CD4-positive, alpha-beta T cell treated with Interleukin-17A for 4 hours (primary cell): Measurements from ENCODE around the gene NKTR.
A peak's percentile ranks its signal among the peaks of the same experiment; 100 is the strongest.
"Not testable (repeated sequence)": the region's sequence is repeated elsewhere in the genome, so short reads cannot be mapped to it uniquely, and the experiment has no call there.

Source experiments
- DNase-seq: peaks from one replicate; pipeline ENCODE4 v3.0.0-alpha.2; 2020; ENCODE audit warnings: mixed read lengths

The NKTR gene

DNA sequence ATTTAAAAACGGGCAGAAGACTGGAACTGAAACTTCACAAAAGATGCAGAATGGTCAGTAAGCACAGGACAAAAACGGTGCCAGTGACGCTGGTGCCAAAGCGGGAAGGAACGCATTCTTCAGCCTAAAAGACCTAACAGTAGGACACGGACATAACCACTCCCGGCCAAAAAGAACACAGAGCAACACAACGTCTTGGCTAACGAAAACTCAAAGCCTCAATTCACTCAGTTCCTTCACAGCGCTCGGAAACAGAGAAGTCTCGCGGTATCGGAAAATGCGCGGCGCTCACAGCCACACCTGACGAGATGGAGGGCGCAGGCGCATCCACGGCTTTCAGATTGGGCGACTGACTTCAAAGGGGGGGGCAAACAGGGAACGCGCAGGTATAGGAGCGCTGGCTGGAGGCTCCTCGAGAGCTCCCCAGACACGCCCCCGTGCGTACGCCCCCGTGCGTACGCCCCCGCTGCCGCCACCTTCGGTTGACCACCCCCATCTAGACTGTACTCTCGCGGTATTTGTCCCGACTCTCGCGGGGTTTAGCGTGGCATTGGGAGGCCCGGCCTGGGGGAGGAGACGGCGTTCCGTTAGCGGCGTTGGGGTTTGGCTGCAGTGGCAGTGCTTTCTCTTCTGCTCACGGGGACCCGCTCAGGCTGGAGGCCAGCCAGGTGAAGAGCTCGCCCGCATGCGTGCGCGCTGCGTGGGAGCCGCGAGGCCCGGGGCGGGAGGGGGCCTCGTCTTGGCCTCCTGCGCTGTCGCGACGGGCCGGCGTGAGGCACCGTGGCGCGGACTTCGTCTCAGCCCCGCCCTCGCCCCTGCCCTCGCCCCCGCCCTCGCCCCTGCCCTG lies at the start of gene NKTR:
Gene NKTR (plus strand): TSS at position 576 of the 847 bp plus-strand sequence. CDS start 321 bp downstream, outside the sequence.
- peak; percentile 99 for DNase-seq

GRCh38 chr3:42552830-42553229 lies 47.7 kb upstream of the NKTR start:
- DNase-seq: no peak

DNA sequence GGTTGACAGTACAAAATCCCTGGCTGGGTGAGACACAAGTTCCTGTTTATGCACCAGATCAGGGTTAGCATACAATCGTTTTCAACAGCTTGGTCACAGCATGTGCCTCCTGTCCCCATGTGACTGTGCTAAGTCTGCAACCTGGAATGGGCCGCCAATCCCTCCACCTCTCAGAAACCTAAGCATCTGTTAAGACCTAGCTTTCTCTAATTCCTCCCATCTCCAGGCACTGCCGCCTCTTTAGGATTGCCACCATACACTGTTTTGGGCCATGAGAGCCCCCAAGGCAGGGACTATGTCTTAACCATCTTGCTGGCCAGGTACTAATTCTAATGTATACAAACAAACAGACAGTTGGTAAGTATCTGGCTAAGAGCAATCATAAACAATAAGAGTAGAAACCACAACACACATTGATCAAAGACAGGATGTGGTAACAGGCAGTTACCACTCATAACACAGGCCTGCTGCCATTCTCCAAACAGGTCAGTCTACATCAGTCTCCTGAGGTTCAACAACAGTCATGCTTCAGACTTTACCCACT lies 44.3 kb upstream of the NKTR start:
- peak; percentile 65 for DNase-seq

- peak; percentile 28 for DNase-seq
These were observed 43.7 kb upstream of the NKTR start for GRCh38 chr3:42556817-42557216.

- DNase-seq: peak; percentile 62
These were observed 42.6 kb upstream of the NKTR start for GRCh38 chr3:42557854-42558253.

- DNase-seq: no peak
These were observed 38.2 kb upstream of the NKTR start for GRCh38 chr3:42562047-42562907.

- no peak for DNase-seq
These were observed 30.8 kb upstream of the NKTR start for GRCh38 chr3:42569593-42570142.

- peak; percentile 54 for DNase-seq
These were observed 28.2 kb upstream of the NKTR start for GRCh38 chr3:42572278-42572677.

GRCh38 chr3:42575137-42575741 lies 25.2 kb upstream of the NKTR start:
- no peak for DNase-seq

DNA sequence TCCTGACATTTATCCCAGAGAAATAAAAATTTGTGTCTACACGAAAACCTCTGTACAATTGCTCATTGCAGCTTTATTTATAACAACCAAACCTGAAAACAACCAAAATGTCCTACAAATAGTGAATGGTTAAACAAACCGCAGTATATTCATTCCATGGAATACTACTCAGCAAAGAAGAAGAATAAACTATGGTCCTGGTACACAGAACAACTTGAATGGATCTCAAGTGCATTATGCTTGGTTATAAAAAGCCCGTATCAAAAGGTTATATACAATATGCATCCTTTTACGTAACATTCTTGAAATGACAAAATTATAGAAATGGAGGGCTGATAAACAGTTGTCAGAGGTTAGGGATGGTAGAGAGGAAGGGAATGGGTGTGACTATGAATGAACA lies 22.4 kb upstream of the NKTR start:
- DNase-seq: no peak

- not testable (repeated sequence) for DNase-seq
These were observed 21.1 kb upstream of the NKTR start for GRCh38 chr3:42579346-42579745.

GRCh38 chr3:42581400-42581708 lies 19.1 kb upstream of the NKTR start:
- no peak for DNase-seq

DNA sequence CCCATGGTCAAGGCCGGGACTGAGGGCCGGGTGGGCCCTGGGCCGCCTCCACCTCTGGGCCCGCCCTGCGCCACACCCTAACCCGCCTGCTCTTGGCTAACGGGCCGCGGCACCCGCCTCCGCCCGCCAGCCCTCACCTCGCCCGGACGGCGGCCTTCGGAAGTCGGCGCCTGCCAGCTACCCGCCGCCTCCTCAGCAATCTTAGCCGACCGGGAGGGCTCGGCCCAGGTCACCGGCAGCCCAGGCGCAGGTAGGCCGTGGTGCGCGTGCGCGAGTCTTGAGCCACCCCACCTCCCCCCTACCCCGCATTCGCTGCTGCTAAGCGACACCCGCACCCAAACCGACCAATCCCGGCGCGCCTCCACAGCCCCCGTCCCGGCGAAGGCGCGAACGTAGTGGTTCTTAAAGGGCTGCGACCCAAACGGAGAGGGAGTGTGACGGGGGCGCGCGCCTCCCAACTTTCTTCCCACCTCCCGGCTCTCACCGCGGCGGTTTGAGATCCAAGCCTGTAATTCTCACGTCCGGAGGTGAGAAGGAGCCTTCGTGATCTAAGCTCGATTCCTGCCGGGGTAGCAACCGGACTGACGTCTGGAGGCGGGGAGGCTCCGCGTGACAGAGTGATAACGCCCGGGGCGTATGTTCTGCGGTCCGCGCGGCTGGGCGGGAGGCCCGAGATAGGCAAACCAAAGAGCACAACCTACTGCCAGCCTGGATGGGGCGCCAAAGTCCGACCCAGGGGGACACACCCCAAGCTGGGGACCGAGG lies 18.6 kb upstream of the NKTR start, which contains the start of gene SEC22C:
Gene SEC22C (minus strand): TSS at position 259 of the 765 bp plus-strand sequence. CDS start 12,921 bp downstream, outside the sequence.
- DNase-seq: peak; percentile 97

- no peak for DNase-seq
These were observed 17.9 kb upstream of the NKTR start for GRCh38 chr3:42582474-42583070.

DNA sequence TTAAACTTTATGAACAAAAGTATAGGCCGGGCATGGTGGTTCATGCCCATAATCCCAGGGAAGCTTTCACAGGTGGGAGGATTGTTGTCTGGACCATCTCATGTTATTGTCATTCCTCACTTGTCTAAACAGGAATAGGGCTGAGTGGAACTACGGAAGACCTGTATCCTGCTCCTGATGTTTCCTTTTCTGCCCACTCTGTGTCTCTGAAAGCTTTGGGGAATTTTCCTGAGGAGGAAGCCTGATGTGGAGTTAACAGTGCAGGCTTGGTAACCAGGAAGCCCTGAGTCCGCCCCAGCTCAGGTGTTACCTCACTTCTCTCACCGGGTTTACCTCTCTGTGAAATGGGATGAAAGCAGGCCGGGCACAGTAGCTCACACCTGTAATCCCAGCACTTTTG lies 11.9 kb upstream of the NKTR start:
- DNase-seq: no peak

GRCh38 chr3:42589382-42590109 lies 10.9 kb upstream of the NKTR start:
- DNase-seq: peak; percentile 4

- no peak for DNase-seq
These were observed 9.3 kb upstream of the NKTR start for GRCh38 chr3:42590989-42591756.

- no peak for DNase-seq
These were observed 8.7 kb upstream of the NKTR start for GRCh38 chr3:42591811-42592210.

DNA sequence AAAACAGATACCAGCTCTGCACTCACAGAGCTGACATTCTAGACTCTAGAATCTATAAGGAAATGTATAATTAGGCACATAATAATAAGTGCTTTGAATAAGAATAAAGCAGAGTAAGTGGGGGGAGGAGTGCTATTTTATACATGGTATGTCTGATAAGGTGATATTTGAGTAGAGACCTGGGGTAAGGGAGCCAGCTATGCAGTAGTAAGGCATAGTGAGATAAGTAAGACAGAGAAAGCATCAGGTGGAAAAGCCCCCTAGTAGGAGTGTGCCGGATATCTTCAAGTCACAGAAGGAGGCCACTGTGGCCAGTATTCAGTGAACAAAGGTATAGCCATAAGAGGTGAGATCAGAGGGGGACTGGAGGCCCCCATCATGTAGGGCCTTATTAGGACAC lies 6.9 kb upstream of the NKTR start:
- DNase-seq: no peak

DNA sequence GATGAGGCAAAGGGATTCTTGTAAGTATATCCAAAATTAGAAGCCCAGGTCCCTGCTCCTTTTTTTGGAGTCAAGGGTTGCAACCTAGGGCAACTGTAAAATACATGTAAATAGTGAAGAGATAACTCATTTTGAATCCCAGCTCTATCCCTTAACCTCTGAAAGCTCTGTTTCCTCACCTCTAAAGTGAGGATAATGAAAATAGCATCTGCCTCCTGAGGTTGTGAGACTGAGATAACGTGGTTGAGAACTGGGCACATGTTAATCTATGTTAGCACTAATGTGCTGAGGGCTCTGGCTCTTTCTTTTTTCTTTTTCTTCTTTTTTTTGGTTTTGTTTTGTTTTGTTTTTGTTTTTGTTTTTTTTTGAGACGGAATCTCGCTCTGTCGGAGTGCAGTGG lies 4.8 kb upstream of the NKTR start:
- DNase-seq: no peak
